ENCODE data around the gene MYL7.

The MYL7 gene

GRCh38 chr7:44110719-44111635, 30.2 kb downstream of the MYL7 start:
- no peak for DNase-seq

- DNase-seq, result no peak
Observed at GRCh38 chr7:44109991-44110390, 31.1 kb downstream of the MYL7 start.

- DNase-seq, result no peak
Observed at GRCh38 chr7:44108768-44109750, 32.1 kb downstream of the MYL7 start.

- DNase-seq, result no peak
Observed at GRCh38 chr7:44107961-44108767, 33.0 kb downstream of the MYL7 start.

GRCh38 chr7:44107116-44107960, 33.8 kb downstream of the MYL7 start:
- DNase-seq, result no peak

GRCh38 chr7:44106311-44107065, 34.6 kb downstream of the MYL7 start:
- DNase-seq, result no peak

GRCh38 chr7:44105832-44106231, 35.3 kb downstream of the MYL7 start:
- DNase-seq, result no peak

GRCh38 chr7:44104860-44105771, 36.0 kb downstream of the MYL7 start:
- DNase-seq, result peak; percentile 77

- no peak for DNase-seq
Observed at GRCh38 chr7:44103923-44104859, 36.9 kb downstream of the MYL7 start, which contains the start of gene AEBP1. TSS of gene AEBP1 (plus strand) at chr7:44104345. CDS start at chr7:44104666, 321 bp downstream.

GRCh38 chr7:44103566-44103922, 37.6 kb downstream of the MYL7 start:
- DNase-seq, result no peak

- DNase-seq, result no peak
Observed at GRCh38 chr7:44102846-44103565, 38.1 kb downstream of the MYL7 start.

GRCh38 chr7:44101966-44102845, 38.9 kb downstream of the MYL7 start:
- DNase-seq, result peak; percentile 75

- DNase-seq, result no peak
Observed at GRCh38 chr7:44101303-44101965, 39.7 kb downstream of the MYL7 start.

GRCh38 chr7:44100458-44101302, 40.5 kb downstream of the MYL7 start:
- peak; percentile 87 for DNase-seq

- no peak for DNase-seq
Observed at GRCh38 chr7:44099669-44100068, 41.5 kb downstream of the MYL7 start.
